NCI-H526 (cell line): ENCODE data around the gene QRICH1.
A peak's percentile ranks its signal among the peaks of the same experiment; 100 is the strongest.

ENCODE experiments used
- DNase-seq, 2 experiments: peaks; one replicate each; lab custom pipeline; 2025; lab: John Stamatoyannopoulos, UW

The QRICH1 gene

GRCh38 chr3:49093853-49094767, at the start of gene QRICH1:
Gene QRICH1 (minus strand): TSS chr3:49094071. CDS start chr3:49077017, 17,054 bp downstream.
- DNase-seq = peak; percentile 96 to 98

DNA sequence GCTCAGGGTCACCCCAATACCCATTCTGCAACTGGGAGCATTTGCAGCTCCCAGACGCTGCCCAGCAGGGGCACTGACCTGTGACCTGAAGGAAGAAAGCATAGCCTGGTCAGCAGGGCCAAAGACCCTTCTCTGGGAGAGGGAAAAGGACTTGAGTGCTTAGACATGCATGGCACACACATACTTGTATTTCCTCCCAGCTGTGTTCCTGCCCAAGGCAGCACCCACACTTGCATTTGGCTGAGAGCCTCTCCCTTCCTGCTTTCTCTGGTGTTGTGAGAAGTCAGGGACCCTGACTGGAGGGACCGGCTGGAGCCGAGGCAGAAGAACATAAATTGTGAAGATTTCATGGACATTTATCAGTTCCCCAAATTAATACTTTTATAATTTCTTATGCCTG, 46.2 kb upstream of the QRICH1 start:
- DNase-seq = no peak

DNA sequence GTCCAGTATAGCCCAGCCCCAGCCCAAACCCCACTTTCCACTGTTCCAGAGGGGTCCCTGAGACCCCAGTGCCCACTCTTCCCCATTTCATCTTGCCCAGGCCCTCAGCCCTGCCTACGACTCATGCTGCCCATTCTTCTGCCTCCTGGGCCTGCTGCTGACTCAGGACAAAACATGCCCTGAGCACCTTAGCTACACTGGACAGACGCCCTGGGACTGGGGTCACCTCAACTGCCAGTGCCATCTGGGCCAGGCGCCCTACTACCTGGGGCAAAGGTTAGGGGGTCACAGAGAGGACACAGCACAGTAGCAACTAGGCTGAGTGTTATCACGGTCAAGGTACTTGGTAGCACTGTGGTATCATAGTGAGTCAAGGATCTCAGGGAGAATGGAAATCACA, 41.6 kb upstream of the QRICH1 start:
- no peak for DNase-seq

GRCh38 chr3:49134471-49135265, 40.8 kb upstream of the QRICH1 start:
- DNase-seq = no peak

GRCh38 chr3:49133226-49133951, 39.5 kb upstream of the QRICH1 start:
- DNase-seq = peak; percentile 62 to 87

- peak; percentile 19 to 63 for DNase-seq
Observed at GRCh38 chr3:49132437-49133225, 38.8 kb upstream of the QRICH1 start, which contains the start of gene LAMB2. Gene LAMB2 (minus strand): TSS chr3:49133050. CDS start chr3:49132867, 183 bp downstream.

- no peak for DNase-seq
Observed at GRCh38 chr3:49132073-49132436, 38.2 kb upstream of the QRICH1 start.

- no peak for DNase-seq
Observed at GRCh38 chr3:49131576-49131975, 37.7 kb upstream of the QRICH1 start.

- DNase-seq = no peak
Observed at GRCh38 chr3:49131040-49131439, 37.2 kb upstream of the QRICH1 start.

GRCh38 chr3:49124991-49125670, 31.3 kb upstream of the QRICH1 start:
- peak in 1 of 2 experiments; percentile 41 for DNase-seq

- no peak for DNase-seq
Observed at GRCh38 chr3:49124203-49124602, 30.3 kb upstream of the QRICH1 start.

- DNase-seq = no peak
Observed at GRCh38 chr3:49123687-49124086, 29.8 kb upstream of the QRICH1 start.

GRCh38 chr3:49122886-49123545, 29.1 kb upstream of the QRICH1 start:
- no peak for DNase-seq

DNA sequence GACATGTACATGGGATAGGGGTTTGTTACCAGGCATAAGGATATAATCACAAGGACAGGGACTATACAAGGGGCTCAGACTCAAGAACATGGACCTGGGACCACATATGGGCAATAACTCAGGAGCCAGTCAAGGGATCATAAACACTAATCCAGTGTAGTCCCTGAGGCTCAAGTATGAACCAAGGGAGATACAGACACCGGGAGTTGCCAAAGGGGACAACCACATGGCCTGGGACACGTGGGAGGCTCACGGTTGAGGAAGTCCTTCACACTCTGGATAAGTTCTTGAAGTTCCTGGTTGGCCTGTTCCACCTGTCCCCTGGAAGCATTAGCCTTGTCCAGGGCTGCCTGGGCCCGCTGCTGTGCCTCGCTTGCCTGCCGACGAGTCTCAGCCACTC, 28.6 kb upstream of the QRICH1 start:
- no peak for DNase-seq

DNA sequence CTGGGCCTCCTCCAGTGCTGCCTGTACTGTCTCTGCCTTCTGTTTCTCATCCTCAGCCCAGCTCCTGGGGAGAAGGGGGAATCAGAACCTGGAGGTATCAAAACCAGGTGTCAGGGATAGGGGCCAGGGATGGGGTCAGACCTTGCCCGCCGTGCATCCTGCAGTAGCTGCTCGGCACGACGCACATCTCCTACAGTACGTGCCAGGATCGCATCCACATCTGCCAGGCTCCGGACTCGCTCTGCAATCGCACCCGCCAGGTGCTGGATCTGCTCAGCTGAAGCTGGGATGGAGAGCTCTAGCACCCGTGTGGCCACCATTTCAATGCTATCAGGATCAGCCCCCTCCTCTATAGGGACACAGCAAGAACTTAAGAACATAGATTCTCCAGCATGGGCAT, 28.2 kb upstream of the QRICH1 start:
- no peak for DNase-seq

GRCh38 chr3:49121132-49121736, 27.4 kb upstream of the QRICH1 start:
- DNase-seq = no peak

GRCh38 chr3:49120438-49121131, 26.7 kb upstream of the QRICH1 start, which contains the start of gene USP19:
Gene USP19 (minus strand): TSS chr3:49120823. CDS start chr3:49119145, 1,678 bp downstream.
- peak; percentile 79 to 95 for DNase-seq

DNA sequence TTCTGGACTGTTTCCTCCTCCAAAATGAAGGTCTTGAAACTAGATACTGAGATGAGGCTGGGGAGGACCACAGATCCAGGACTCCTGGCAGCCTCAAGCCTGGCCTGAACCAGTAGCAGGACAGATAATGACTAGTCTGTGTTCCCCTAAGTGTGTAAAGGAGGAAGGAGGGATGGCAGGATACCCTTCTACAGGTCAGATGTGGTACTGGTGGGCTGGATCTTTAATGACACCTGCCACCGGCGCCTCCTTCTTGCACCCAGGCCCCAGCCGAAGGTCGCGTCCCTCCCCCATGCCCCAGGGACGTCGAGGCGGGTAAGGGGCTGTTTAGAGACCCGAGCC, 26.2 kb upstream of the QRICH1 start:
- DNase-seq = no peak

DNA sequence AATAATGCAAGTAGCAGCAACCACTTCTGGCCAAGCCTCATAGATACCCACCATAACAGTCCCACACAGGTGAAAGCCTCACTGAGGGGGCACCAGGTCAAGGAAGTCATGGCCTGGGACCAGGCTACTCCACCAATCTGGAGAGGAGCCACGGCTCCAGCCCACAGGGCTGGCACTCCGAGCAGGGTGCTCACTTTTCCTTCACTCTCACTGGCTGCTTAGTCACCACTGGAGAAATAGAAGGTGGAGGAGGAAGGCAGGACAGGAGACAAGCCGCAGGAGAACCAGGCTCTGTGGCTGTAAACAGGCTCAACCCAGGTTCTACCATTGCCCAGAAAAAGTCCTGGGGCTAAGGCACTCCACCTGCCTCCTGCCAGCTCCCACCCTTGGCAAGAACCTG, 25.6 kb upstream of the QRICH1 start:
- DNase-seq = no peak
